K562 (cell line): ENCODE measurements around the gene NET1.

ENCODE experiments used
- CBFB ChIP-seq: sonication (generic); formaldehyde crosslinking; IDR thresholded peaks from 2 replicates; pipeline ENCODE4 v1.4.0; 2020; ENCODE audit warnings: mild to moderate bottlenecking, missing genetic modification reagents
- EGR1 ChIP-seq: fragments of 450-650 bp; conservative IDR thresholded peaks from 2 replicates; pipeline ENCODE4 v1.6.1; 2017; ENCODE audit warnings: mild to moderate bottlenecking
- FUS ChIP-seq: fragments of 200-400 bp; formaldehyde crosslinking; optimal IDR thresholded peaks from 2 replicates; pipeline ENCODE3; 2017; ENCODE audit warnings: low read depth, low read length
- GABPA ChIP-seq: fragments of 200-800 bp; sonication (Bioruptor generic); conservative IDR thresholded peaks from 2 replicates; pipeline ENCODE4 v1.6.1; 2016; ENCODE audit warnings: low read depth, missing genetic modification characterization, missing compliant biosample characterization
- POU5F1 ChIP-seq: fragments of 150-350 bp; IDR thresholded peaks from 2 replicates; pipeline ENCODE4 v1.6.1; 2014; ENCODE audit warnings: borderline replicate concordance, low read length, low read depth, mild to moderate bottlenecking; ENCODE audit not compliant: partially characterized antibody
- TEAD2 ChIP-seq: fragments of 450-650 bp; IDR thresholded peaks from 2 replicates; pipeline ENCODE4 v1.6.1; 2016; ENCODE audit warnings: missing genetic modification characterization, control low read depth, missing compliant biosample characterization
- ZKSCAN1 ChIP-seq: fragments of 150-350 bp; IDR thresholded peaks from 2 replicates; pipeline ENCODE4 v1.6.1; 2016; ENCODE audit warnings: low read depth, low read length
- ZNF263 ChIP-seq: sonication (generic); formaldehyde crosslinking; IDR thresholded peaks from 2 replicates; pipeline ENCODE4 v1.8.0; 2022; ENCODE audit warnings: mild to moderate bottlenecking, missing genetic modification reagents, borderline replicate concordance
- ZNF77 ChIP-seq: fragments of 250-450 bp; sonication (Bioruptor Pico); IDR thresholded peaks from 2 replicates; pipeline ENCODE4 v1.5.0; 2020
- TF ChIP-seq, protein P1 (sequence below): fragments of 450-650 bp; formaldehyde crosslinking; IDR thresholded peaks from 2 replicates; pipeline ENCODE4 v1.4.0; 2020; ENCODE audit warnings: mild to moderate bottlenecking, moderate library complexity
- TF ChIP-seq, protein P2 (sequence below): sonication (generic); formaldehyde crosslinking; IDR thresholded peaks from 2 replicates; pipeline ENCODE4 v1.8.0; 2022; ENCODE audit warnings: mild to moderate bottlenecking, missing genetic modification reagents, borderline replicate concordance
- TF ChIP-seq, protein P3 (sequence below): sonication (generic); formaldehyde crosslinking; IDR thresholded peaks from 2 replicates; pipeline ENCODE4 v1.9.0; 2022; ENCODE audit warnings: mild to moderate bottlenecking, missing genetic modification reagents
- TF ChIP-seq, protein P4 (sequence below), 3 experiments: IDR thresholded peaks in 2 of 3; conservative IDR thresholded peaks in 1 of 3; 2 replicates each; pipeline ENCODE4 v1.5.1; 2011 to 2012; ENCODE audit warnings: low read length in 3 of 3, mild to moderate bottlenecking in 3 of 3, control low read depth in 2 of 3, improper control_type of control experiment in 1 of 3, inconsistent platforms in 1 of 3, low read depth in 1 of 3, mixed read lengths in 1 of 3, moderate library complexity in 1 of 3; ENCODE audit not compliant: insufficient read depth in 2 of 3

DNA sequence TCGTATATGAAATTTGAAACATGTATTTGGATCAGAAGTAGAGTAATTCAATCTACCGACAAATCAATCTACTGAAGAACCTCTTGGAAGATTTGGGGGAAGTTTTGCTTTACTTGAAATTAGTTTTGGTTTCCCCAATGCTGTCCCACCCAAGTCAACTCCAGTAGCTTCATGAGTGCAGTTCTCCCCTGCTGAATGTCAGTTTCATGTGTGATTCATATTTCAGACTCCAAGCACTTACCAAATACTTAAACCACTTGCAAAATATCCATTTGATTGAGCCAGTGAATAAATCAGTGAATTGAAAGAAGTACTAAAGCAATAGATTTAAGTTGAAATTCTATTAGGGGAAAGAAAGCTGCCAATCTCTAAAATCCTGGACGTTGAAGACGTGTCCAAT, 77.7 kb downstream of the NET1 start:
- TF ChIP-seq, protein P1, sequence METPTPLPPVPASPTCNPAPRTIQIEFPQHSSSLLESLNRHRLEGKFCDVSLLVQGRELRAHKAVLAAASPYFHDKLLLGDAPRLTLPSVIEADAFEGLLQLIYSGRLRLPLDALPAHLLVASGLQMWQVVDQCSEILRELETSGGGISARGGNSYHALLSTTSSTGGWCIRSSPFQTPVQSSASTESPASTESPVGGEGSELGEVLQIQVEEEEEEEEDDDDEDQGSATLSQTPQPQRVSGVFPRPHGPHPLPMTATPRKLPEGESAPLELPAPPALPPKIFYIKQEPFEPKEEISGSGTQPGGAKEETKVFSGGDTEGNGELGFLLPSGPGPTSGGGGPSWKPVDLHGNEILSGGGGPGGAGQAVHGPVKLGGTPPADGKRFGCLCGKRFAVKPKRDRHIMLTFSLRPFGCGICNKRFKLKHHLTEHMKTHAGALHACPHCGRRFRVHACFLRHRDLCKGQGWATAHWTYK (CRISPR knock-in tag): no peak
- TF ChIP-seq ZKSCAN1 (no peak), GABPA (tag) (no peak), ZNF263 (CRISPR knock-in tag) (no peak), EGR1 (no peak), POU5F1 (no peak), FUS (no peak), TEAD2 (tag) (no peak), ZNF77 (no peak), CBFB (CRISPR knock-in tag) (no peak)
- TF ChIP-seq, protein P2, sequence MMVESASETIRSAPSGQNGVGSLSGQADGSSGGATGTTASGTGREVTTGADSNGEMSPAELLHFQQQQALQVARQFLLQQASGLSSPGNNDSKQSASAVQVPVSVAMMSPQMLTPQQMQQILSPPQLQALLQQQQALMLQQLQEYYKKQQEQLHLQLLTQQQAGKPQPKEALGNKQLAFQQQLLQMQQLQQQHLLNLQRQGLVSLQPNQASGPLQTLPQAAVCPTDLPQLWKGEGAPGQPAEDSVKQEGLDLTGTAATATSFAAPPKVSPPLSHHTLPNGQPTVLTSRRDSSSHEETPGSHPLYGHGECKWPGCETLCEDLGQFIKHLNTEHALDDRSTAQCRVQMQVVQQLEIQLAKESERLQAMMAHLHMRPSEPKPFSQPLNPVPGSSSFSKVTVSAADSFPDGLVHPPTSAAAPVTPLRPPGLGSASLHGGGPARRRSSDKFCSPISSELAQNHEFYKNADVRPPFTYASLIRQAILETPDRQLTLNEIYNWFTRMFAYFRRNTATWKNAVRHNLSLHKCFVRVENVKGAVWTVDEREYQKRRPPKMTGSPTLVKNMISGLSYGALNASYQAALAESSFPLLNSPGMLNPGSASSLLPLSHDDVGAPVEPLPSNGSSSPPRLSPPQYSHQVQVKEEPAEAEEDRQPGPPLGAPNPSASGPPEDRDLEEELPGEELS (CRISPR knock-in tag): no peak
- TF ChIP-seq, protein P3, sequence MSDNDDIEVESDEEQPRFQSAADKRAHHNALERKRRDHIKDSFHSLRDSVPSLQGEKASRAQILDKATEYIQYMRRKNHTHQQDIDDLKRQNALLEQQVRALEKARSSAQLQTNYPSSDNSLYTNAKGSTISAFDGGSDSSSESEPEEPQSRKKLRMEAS (CRISPR knock-in tag): no peak
- TF ChIP-seq, protein P4, sequence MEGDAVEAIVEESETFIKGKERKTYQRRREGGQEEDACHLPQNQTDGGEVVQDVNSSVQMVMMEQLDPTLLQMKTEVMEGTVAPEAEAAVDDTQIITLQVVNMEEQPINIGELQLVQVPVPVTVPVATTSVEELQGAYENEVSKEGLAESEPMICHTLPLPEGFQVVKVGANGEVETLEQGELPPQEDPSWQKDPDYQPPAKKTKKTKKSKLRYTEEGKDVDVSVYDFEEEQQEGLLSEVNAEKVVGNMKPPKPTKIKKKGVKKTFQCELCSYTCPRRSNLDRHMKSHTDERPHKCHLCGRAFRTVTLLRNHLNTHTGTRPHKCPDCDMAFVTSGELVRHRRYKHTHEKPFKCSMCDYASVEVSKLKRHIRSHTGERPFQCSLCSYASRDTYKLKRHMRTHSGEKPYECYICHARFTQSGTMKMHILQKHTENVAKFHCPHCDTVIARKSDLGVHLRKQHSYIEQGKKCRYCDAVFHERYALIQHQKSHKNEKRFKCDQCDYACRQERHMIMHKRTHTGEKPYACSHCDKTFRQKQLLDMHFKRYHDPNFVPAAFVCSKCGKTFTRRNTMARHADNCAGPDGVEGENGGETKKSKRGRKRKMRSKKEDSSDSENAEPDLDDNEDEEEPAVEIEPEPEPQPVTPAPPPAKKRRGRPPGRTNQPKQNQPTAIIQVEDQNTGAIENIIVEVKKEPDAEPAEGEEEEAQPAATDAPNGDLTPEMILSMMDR (IDR thresholded peaks at IDR 0.05 in 2 of 3, conservative IDR thresholded peaks at IDR 0.05 in 1 of 3; ENCODE audit: insufficient read depth in 2 of 3, low read depth in 1 of 3, low read length in 3 of 3): no peak
